ENCODE measurements around the gene MYOF.
A peak's percentile ranks its signal among the peaks of the same experiment; 100 is the strongest.
"Not testable (repeated sequence)": the region's sequence is repeated elsewhere in the genome, so short reads cannot be mapped to it uniquely, and the experiment has no call there.

The MYOF gene

GRCh38 chr10:93481637-93482144, 443 bp downstream of the MYOF start:
- no peak for DNase-seq

- no peak for DNase-seq
Measured at GRCh38 chr10:93478873-93479272, 3.3 kb downstream of the MYOF start.

GRCh38 chr10:93476756-93477155, 5.4 kb downstream of the MYOF start:
- DNase-seq: no peak

- no peak for DNase-seq
Measured at GRCh38 chr10:93475871-93476270, 6.3 kb downstream of the MYOF start.

- DNase-seq: no peak
Measured at GRCh38 chr10:93475227-93475626, 6.9 kb downstream of the MYOF start.

- DNase-seq: no peak
Measured at GRCh38 chr10:93473804-93474472, 8.2 kb downstream of the MYOF start.

- no peak for DNase-seq
Measured at GRCh38 chr10:93473161-93473560, 9.0 kb downstream of the MYOF start.

GRCh38 chr10:93471110-93471651, 11.0 kb downstream of the MYOF start:
- DNase-seq: no peak

- DNase-seq: no peak
Measured at GRCh38 chr10:93469454-93469853, 12.7 kb downstream of the MYOF start.

GRCh38 chr10:93468461-93469213, 13.5 kb downstream of the MYOF start:
- DNase-seq: peak; percentile 26

- not testable (repeated sequence) for DNase-seq
Measured at GRCh38 chr10:93467635-93468034, 14.5 kb downstream of the MYOF start.

- no peak for DNase-seq
Measured at GRCh38 chr10:93465806-93466675, 16.1 kb downstream of the MYOF start.

GRCh38 chr10:93464776-93465388, 17.3 kb downstream of the MYOF start:
- DNase-seq: no peak

GRCh38 chr10:93463723-93464476, 18.2 kb downstream of the MYOF start:
- DNase-seq: no peak

GRCh38 chr10:93462881-93463280, 19.3 kb downstream of the MYOF start:
- peak; percentile 70 for DNase-seq

GRCh38 chr10:93462371-93462770, 19.8 kb downstream of the MYOF start:
- no peak for DNase-seq

- DNase-seq: no peak
Measured at GRCh38 chr10:93461807-93462178, 20.3 kb downstream of the MYOF start.

- DNase-seq: no peak
Measured at GRCh38 chr10:93461109-93461806, 20.9 kb downstream of the MYOF start.

GRCh38 chr10:93459466-93459865, 22.7 kb downstream of the MYOF start:
- DNase-seq: no peak

- DNase-seq: peak; percentile 35
Measured at GRCh38 chr10:93458821-93459257, 23.3 kb downstream of the MYOF start.

- no peak for DNase-seq
Measured at GRCh38 chr10:93457511-93457910, 24.6 kb downstream of the MYOF start.
